Pancreas (tissue), 10 donors: Measurements from ENCODE around the gene RALA. TPM values are rescaled to one million over a fixed set of nuclear protein-coding genes. Genes with fewer than 3 reads are reported as not detected.
"Not testable (repeated sequence)": the region's sequence is repeated elsewhere in the genome, so short reads cannot be mapped to it uniquely, and the experiment has no call there.

ENCODE experiments used
- ATAC-seq, 4 donors: fragments of 200-7000 bp; cut with Tn5 transposase; one replicate each; pipeline versions ENCODE4 v1.8.0 to v1.9.1; 2020; ENCODE audit warnings: mild to moderate bottlenecking in 4 of 4, moderate library complexity in 4 of 4
- DNase-seq, 6 donors: peaks; one replicate each; pipeline ENCODE4 v3.0.0-alpha.2; 2020
- FAIRE-seq: peaks from 2 replicates; lab custom pipeline; 2012; peaks lifted over from hg19 to GRCh38; lab: Jason Lieb, UNC
- H3K27ac ChIP-seq, 4 donors: fragments of 200-600 bp; sonication (generic); 1 replicate in 3 of 4; 2 replicates in 1 of 4; pipeline versions ENCODE4 v1.5.0 to v1.8.0; 2020
- H3K27me3 ChIP-seq, 4 donors: fragments of 200-600 bp; one replicate each; pipeline ENCODE4 v1.8.0; 2021
- H3K36me3 ChIP-seq, 3 donors: fragments of 200-600 bp; sonication (generic) in 1 of 3; one replicate each; pipeline versions ENCODE4 v1.5.0 to v1.8.0; 2020 to 2021
- H3K4me1 ChIP-seq, 3 donors: fragments of 200-600 bp; one replicate each; pipeline ENCODE4 v1.8.0; 2021
- H3K4me3 ChIP-seq, 4 donors: fragments of 200-600 bp; sonication (generic) in 2 of 4; one replicate each; pipeline versions ENCODE4 v1.5.0 to v1.8.0; 2020 to 2021
- H3K9me3 ChIP-seq, 4 donors: fragments of 200-600 bp; one replicate each; pipeline ENCODE4 v1.8.0; 2021
- CTCF ChIP-seq, 4 donors: fragments of 200-600 bp; sonication (generic) in 3 of 4; IDR thresholded peaks; one replicate each; pipeline versions ENCODE4 v1.5.0 to v1.8.0; 2021; ENCODE audit warnings: antibody characterized with exemption in 4 of 4
- WGBS, 2 donors: extraction: QIAGEN DNeasy Blood & Tissue Kit; methylation state at CpG; one replicate each; pipeline ENCODE4 v1.1.7; 2013; 5-methylcytosine and 5-hydroxymethylcytosine counted together
- intact Hi-C, 3 donors: fragments of 100-400 bp; cut with DNase I; formaldehyde crosslinking; loops; one replicate each; pipeline versions ENCODE4 v1.11.1 to v1.14.2; 2022
- polyA plus RNA-seq, 2 donors: library from polyadenylated mRNA; stranded (reverse); fragments of 200-250 nt; gene quantifications; one replicate each; pipeline ENCODE4 v1.2.3, GENCODE V29; 2013
- total RNA-seq, 6 donors: library from RNA; stranded (reverse); fragmentation: NEBNext Ultra II Directional in 4 of 6; extraction: Animal tissue kit (Norgen Biotek cat#: 25700) in 4 of 6; gene quantifications; one replicate each; pipeline versions ENCODE4 v1.2.1 to v1.2.4, GENCODE V29; 2021 to 2023
- donor health status: healthy with polysubstance abuse.
- donor health status: DM: no; HTN: no; CAD: no; lungs with moderate emphysema.
- donor health status: DM: no; HTN: no; CAD: no.
- donor health status: control.
- donor health status: control.
- donor health status: Bipolar disorder and iron deficiency.
- donor health status: DM: yes; HTN: yes; CAD: no.
- donor health status: DM: no; HTN: no; CAD: no.
- donor health status: DM: no; HTN: no; CAD: no.
- donor health status: DM: yes; HTN: yes; CAD: no.

The RALA gene
- total and polyA plus RNA-seq, 8 donors = 7.0 to 19.1 (median 8.8) TPM

DNA sequence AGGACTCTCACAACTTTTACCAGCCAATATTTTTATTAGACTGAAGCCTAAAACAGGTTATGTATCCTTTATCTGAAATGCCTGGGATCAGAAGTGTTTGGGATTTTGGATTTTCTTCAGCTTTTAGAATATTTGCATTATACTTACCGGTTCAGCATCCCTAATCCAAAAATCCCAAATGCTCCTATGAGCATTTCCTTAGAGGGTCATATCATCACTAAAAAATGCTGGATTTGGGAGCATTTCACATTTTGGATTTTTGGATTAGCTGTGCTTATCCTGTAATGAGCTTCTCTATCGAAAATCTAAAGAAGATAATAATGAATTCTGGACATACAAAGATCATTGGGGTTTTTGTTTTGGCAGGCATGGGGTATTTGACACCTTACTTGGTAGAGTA, 53.0 kb downstream of the RALA start:
- 94 to 95% methylated on average over 2 of the region's 2 CpGs for WGBS, 2 donors
- Histone ChIP-seq H3K27me3 (no peaks in the 10 kb centered on the region), H3K4me3 (no peak overlapping the region), H3K9me3 (no peaks in the 10 kb centered on the region), H3K27ac (no peak overlapping the region), H3K36me3 (no peaks in the 10 kb centered on the region), H3K4me1 (peaks cover 0 to 4% (median 0%) of the 10 kb centered on the region in 3 donors)
- FAIRE-seq (no peak), DNase-seq (no peak), ATAC-seq (no peak)
- intact Hi-C loops = no loop called here
- TF ChIP-seq CTCF (IDR thresholded peaks at IDR 0.05) = no peak

DNA sequence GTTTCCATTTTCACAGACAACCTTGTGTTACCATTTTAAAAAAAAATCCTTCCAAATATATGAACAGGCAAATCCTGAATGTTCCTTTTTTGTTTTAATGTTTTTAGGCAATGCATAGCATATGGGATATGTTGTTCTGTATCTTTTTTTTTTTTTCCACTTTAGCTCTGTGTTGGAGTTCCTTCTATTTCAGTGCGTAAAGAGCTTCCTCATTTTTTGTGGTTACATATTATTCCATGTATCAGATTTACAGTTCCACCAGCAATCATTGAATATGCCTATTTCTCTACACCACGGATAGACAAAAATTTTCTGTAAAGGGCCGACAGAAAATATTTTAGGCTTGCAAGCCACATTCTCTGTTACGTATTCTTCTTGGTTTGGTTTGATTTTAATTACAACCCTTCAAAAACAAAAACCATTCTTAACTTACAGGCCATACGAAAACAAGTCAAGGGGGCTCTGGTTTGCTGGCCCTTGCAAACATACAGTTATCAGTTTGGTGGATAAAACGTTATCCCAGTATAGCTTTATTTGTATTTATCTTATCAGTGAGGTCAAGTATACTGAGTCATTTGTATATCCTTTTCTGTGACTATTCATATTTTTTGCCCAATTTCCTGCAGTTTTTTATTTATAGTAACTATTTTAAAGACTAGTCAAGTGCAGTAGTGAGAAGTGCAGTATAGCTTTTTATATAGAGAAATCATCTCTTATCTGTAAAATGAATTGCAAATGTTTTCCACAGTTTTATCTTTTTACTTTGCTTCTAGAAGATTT, 55.7 kb downstream of the RALA start:
- peaks cover 0 to 7% (median 0%) of the 10 kb centered on the region in 3 donors for H3K4me1 ChIP-seq
- H3K36me3 ChIP-seq = no peaks in the 10 kb centered on the region
- DNase-seq (no peak), FAIRE-seq (no peak), ATAC-seq (peak in 1 of 4 donors; percentile 33)
- no peaks in the 10 kb centered on the region for H3K9me3 ChIP-seq
- H3K27ac ChIP-seq = no peak overlapping the region
- TF ChIP-seq CTCF (IDR thresholded peaks at IDR 0.05) = no peak
- intact Hi-C loops = no loop called here
- no peaks in the 10 kb centered on the region for H3K27me3 ChIP-seq
- WGBS, 2 donors = 72 to 78% methylated on average over 6 of the region's 6 CpGs
- no peak overlapping the region for H3K4me3 ChIP-seq

- not testable (repeated sequence) for FAIRE-seq, DNase-seq
Measured at GRCh38 chr7:39679874-39680273, 56.5 kb downstream of the RALA start.

GRCh38 chr7:39681887-39682441, 58.6 kb downstream of the RALA start:
- peaks cover 0 to 7% (median 0%) of the 10 kb centered on the region in 3 donors for H3K4me1 ChIP-seq
- ATAC-seq (peak in 3 of 4 donors; percentile 21 to 59 (median 55)), FAIRE-seq (no peak), DNase-seq (no peak)
- H3K9me3 ChIP-seq = no peaks in the 10 kb centered on the region
- H3K36me3 ChIP-seq = no peaks in the 10 kb centered on the region
- 78 to 88% methylated on average over 3 of the region's 3 CpGs for WGBS, 2 donors
- intact Hi-C loops = no loop called here
- TF ChIP-seq CTCF (IDR thresholded peaks at IDR 0.05) = no peak
- no peaks in the 10 kb centered on the region for H3K27me3 ChIP-seq
- H3K27ac ChIP-seq = no peak overlapping the region
- no peak overlapping the region for H3K4me3 ChIP-seq

More at GRCh38 chr7:39679874-39680273, 56.5 kb downstream of the RALA start:
- H3K27ac ChIP-seq, H3K9me3 ChIP-seq, H3K4me3 ChIP-seq, H3K27me3 ChIP-seq, intact Hi-C loops, H3K36me3 ChIP-seq, H3K4me1 ChIP-seq, ATAC-seq: not testable (repeated sequence)
- WGBS, 2 donors = 92% methylated on average over 9 of the region's 9 CpGs

DNA sequence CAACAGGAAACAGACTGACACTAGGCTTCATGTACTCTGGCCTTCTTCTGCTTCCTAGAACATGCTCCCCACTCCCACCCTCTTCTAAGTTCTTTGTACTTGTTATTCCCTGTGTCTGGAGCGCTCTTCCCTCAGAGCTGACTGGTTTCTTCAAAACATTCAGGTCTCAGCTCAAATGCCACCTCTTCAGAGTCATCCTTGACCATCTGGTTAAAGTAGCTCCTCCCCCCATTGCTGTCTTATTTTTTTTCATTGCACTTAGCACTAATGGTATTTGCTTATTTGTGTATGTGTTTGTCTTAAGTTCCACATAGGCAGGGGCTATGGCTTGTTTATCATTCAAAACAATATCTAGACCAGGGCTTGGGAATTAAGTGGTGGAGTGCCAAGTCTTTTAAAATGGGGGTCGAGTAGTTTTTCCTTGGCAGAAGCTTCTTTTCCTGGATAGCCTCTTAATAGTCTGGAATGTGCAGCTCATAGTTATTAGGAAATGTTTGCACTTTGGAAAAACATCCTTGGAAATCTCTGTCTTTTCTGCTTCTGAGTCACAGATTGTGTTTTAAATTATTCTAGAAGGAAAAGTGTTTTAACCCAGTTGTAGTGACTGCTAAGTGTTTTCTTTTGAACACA, 60.0 kb downstream of the RALA start:
- peak in 3 of 4 donors; percentile 18 to 49 (median 48) for ATAC-seq
- intact Hi-C loops = no loop called here
- FAIRE-seq = no peak
- TF ChIP-seq CTCF (IDR thresholded peaks at IDR 0.05) = no peak
- H3K4me3 ChIP-seq = no peak overlapping the region
- H3K4me1 ChIP-seq = peaks cover 0 to 7% (median 0%) of the 10 kb centered on the region in 3 donors
- no peak for DNase-seq
- no peak overlapping the region for H3K27ac ChIP-seq
- H3K9me3 ChIP-seq = no peaks in the 10 kb centered on the region
- H3K27me3 ChIP-seq = no peaks in the 10 kb centered on the region
- WGBS, 2 donors = 49 to 54% methylated on average over 2 of the region's 2 CpGs
- H3K36me3 ChIP-seq = no peaks in the 10 kb centered on the region
